T-cell (primary cell): ENCODE data around the gene GIGYF1. TPM values are rescaled to one million over a fixed set of nuclear protein-coding genes. Genes with fewer than 3 reads are reported as not detected.

Source experiments
- ATAC-seq, 4 experiments: fragments of 200-7000 bp in 3 of 4; fragments of 150-1000 bp in 1 of 4; cut with Tn5 transposase; replicated peaks in 1 of 4; 1 replicate in 3 of 4; 2 replicates in 1 of 4; pipeline ENCODE4 v1.10.0; 2021; ENCODE audit warnings: moderate library complexity in 3 of 4, mild to moderate bottlenecking in 2 of 4, moderate number of reproducible peaks in 1 of 4
- CTCF ChIA-PET, 2 donors: fragments of 300-600 bp; sonication (Branson Sonifier 250); formaldehyde crosslinking; loops; one replicate each; lab custom pipeline; 2022; ENCODE audit warnings: antibody characterized with exemption in 2 of 2; lab: Charles Lee
- POLR2A ChIA-PET, 2 donors: fragments of 300-600 bp; sonication (Branson Sonifier 250); formaldehyde crosslinking; loops; one replicate each; lab custom pipeline; 2022; ENCODE audit warnings: antibody characterized with exemption in 2 of 2; lab: Charles Lee
- DNase-seq, 35 experiments: peaks; one replicate each; pipeline versions ENCODE4 v3.0.0 to v3.0.0-alpha.2; 2013 to 2023
- H3K27ac ChIP-seq: one replicate; pipeline ENCODE4 v1.5.1; 2013; ENCODE audit warnings: low read length
- H3K27me3 ChIP-seq, 2 experiments: replicated peaks in 1 of 2; 1 replicate in 1 of 2; 2 replicates in 1 of 2; pipeline versions ENCODE4 v1.6.1 to v1.7.0; 2013; ENCODE audit warnings: low read length in 1 of 2, mixed read lengths in 1 of 2; ENCODE audit not compliant: control insufficient read depth in 2 of 2, insufficient read depth in 2 of 2; ENCODE audit errors: extremely low read depth in 1 of 2
- H3K36me3 ChIP-seq, 2 donors: 1 replicate in 1 of 2; 2 replicates in 1 of 2; pipeline versions ENCODE4 v1.6.1 to v1.7.0; 2013; ENCODE audit warnings: low read length in 1 of 2; ENCODE audit not compliant: control insufficient read depth in 2 of 2, insufficient read depth in 1 of 2; ENCODE audit errors: extremely low read depth in 1 of 2
- H3K4me1 ChIP-seq, 2 experiments: 1 replicate in 1 of 2; 2 replicates in 1 of 2; pipeline versions ENCODE4 v1.6.1 to v1.7.0; 2013; ENCODE audit warnings: low read length in 2 of 2, mixed read lengths in 1 of 2; ENCODE audit not compliant: insufficient read depth in 2 of 2, control insufficient read depth in 1 of 2; ENCODE audit errors: extremely low read depth in 1 of 2
- H3K4me3 ChIP-seq, 2 donors: 1 replicate in 1 of 2; 2 replicates in 1 of 2; pipeline versions ENCODE4 v1.5.1 to v1.7.0; 2013; ENCODE audit warnings: mild to moderate bottlenecking in 2 of 2, low read length in 1 of 2, moderate library complexity in 1 of 2; ENCODE audit not compliant: control insufficient read depth in 1 of 2; ENCODE audit errors: extremely low read depth in 1 of 2
- H3K9me3 ChIP-seq: 2 replicates; pipeline ENCODE4 v1.7.0; 2013
- H3K27ac Mint-ChIP-seq, 2 donors: one replicate each; pipeline ENCODE4 v1.8.0; 2020 to 2021; ENCODE audit warnings: mild to moderate bottlenecking in 2 of 2, mixed read lengths in 2 of 2
- H3K27me3 Mint-ChIP-seq, 2 donors: one replicate each; pipeline ENCODE4 v1.8.0; 2021 to 2022; ENCODE audit warnings: mixed read lengths in 2 of 2
- H3K36me3 Mint-ChIP-seq: one replicate; pipeline ENCODE4 v1.8.0; 2021; ENCODE audit warnings: mixed read lengths
- H3K4me1 Mint-ChIP-seq, 3 donors: one replicate each; pipeline ENCODE4 v1.8.0; 2020 to 2022; ENCODE audit warnings: mixed read lengths in 3 of 3, mild to moderate bottlenecking in 1 of 3
- H3K4me3 Mint-ChIP-seq, 3 donors: one replicate each; pipeline ENCODE4 v1.8.0; 2020 to 2022; ENCODE audit warnings: mild to moderate bottlenecking in 3 of 3, mixed read lengths in 3 of 3, moderate library complexity in 3 of 3
- H3K9me3 Mint-ChIP-seq, 3 donors: one replicate each; pipeline ENCODE4 v1.8.0; 2020 to 2022; ENCODE audit warnings: mixed read lengths in 3 of 3
- WGBS: methylation state at CpG from one replicate; pipeline ENCODE4 v1.1.5; 2013; ENCODE audit warnings: missing lambda C conversion rate; ENCODE audit not compliant: insufficient coverage; 5-methylcytosine and 5-hydroxymethylcytosine counted together
- total RNA-seq, 35 experiments: library from RNA in 6 of 35; stranded (reverse) in 6 of 35; fragments of 120-200 nt in 1 of 35; gene quantifications; one replicate each; pipeline versions ENCODE4 v1.2.1 to v1.2.4 and lab custom pipeline; 2013 to 2026

The GIGYF1 gene
- total RNA-seq, 5 donors from 2014 or later (not counting 1 experiment from before 2014, with no cell fraction given): 87.7 to 161 (median 124) TPM

DNA sequence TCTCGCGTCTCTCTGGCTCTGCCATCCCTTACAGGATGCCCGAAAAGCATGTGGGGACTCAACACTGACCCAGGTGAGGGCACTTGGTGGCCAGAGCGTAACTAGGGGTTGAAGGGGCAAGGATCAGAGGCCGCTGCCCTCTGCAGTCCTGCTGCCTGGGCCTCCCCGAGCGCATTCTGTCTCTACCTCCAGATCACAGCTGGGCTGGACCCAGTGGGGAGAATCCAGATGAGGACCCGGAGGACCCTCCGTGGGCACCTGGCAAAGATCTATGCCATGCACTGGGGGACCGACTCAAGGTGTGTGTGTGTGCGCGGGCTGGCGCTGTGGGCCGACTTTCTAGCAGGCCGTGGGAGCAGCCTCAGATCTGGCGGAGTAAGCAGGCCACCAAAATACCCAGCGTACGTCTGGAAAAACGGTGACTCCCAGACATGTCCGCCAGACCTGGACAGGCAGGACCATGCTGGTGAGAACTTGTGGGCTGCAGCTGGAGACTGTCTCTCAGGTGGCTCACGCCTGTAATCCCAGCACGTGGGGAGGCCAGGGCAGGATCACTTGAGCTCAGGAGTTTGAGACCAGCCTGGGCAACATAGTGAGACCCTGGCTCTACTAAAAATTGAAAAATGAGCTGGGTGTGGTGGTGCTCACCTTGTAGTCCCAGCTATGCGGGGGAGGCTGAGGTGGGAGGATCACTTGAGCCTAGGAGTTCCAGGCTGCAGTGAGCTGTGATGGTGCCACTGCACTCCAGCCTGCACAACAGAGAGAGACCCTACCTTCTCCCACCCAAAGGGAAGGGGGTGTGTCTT lies 17.3 kb downstream of the GIGYF1 start:
- no peak for DNase-seq
- ATAC-seq: no peak
- peaks cover 18 to 43% of the 10 kb centered on the region in 2 donors for H3K36me3 ChIP-seq
- H3K27ac Mint-ChIP-seq: peak overlapping the region; percentile 90
- H3K9me3 Mint-ChIP-seq: no peaks in the 10 kb centered on the region
- 85% methylated on average over 18 of the region's 23 CpGs for WGBS
- H3K4me1 Mint-ChIP-seq: peaks cover 35 to 48% (median 44%) of the 10 kb centered on the region in 3 donors
- H3K36me3 Mint-ChIP-seq: peaks cover 15% of the 10 kb centered on the region
- H3K9me3 ChIP-seq: no peaks in the 10 kb centered on the region
- no peaks in the 10 kb centered on the region for H3K27me3 Mint-ChIP-seq
- H3K4me3 ChIP-seq: peak overlapping the region in 1 of 2 donors; percentile 85
- CTCF ChIA-PET: interaction anchor here in 1 of 2 donors (0.6 kb wide), 1 partner anchor 1177 kb away, joined by 7 read pairs; no protein-coding TSS in a partner anchor
- peak overlapping the region; percentile 75 to 96 (median 79) for H3K4me3 Mint-ChIP-seq
- POLR2A ChIA-PET: interaction anchor here in 1 of 2 donors (0.6 kb wide), 1 partner anchor 237 kb away, joined by 3 read pairs; no protein-coding TSS in a partner anchor
- peak overlapping the region; percentile 76 for H3K27ac ChIP-seq
- peaks cover 9 to 67% of the 10 kb centered on the region in 2 experiments for H3K4me1 ChIP-seq
- H3K27me3 ChIP-seq: no peaks in the 10 kb centered on the region

- H3K9me3 ChIP-seq: no peaks in the 10 kb centered on the region
- ATAC-seq (peak; percentile 55 to 66 (median 58)), DNase-seq (peak; percentile 77 to 96 (median 90))
- 2% methylated on average over 28 of the region's 59 CpGs for WGBS
- H3K4me1 ChIP-seq: peaks cover 4 to 58% of the 10 kb centered on the region in 2 experiments
- H3K4me3 ChIP-seq: peak overlapping the region; percentile 80 to 85
- Mint-ChIP-seq H3K4me1 (peaks cover 27 to 42% (median 36%) of the 10 kb centered on the region in 3 donors), H3K36me3 (peaks cover 15% of the 10 kb centered on the region), H3K27me3 (no peaks in the 10 kb centered on the region), H3K9me3 (no peaks in the 10 kb centered on the region), H3K4me3 (peak overlapping the region; percentile 89 to 96 (median 92)), H3K27ac (peak overlapping the region; percentile 92 to 94)
- POLR2A ChIA-PET: no interaction called here
- peak overlapping the region; percentile 76 for H3K27ac ChIP-seq
- no peaks in the 10 kb centered on the region for H3K27me3 ChIP-seq
- peaks cover 14 to 39% of the 10 kb centered on the region in 2 donors for H3K36me3 ChIP-seq
- CTCF ChIA-PET: interaction anchor here (0.6 to 0.8 kb wide), 3 partner anchors 30 to 1178 kb away, joined by 3 to 7 read pairs (median 3); no protein-coding TSS in a partner anchor
Observed at GRCh38 chr7:100675581-100676350, 18.3 kb downstream of the GIGYF1 start.

DNA sequence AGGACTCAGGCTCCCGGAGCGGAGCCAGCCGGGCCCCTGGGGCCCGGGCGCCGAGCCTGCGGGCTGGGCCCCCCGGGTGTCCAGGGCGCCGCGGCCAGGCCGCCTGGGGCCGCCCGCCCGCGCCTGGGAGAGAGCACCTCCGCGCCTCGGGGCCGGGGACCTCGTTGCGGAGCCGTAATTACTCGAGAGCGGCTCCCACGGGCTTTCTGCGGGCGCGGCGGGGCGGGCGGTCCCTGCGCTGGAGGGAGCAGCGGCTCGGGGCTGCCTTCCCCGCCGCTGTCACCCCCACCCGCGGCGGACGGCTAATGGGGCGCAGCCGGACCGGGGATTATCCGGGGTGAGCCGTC lies 19.0 kb downstream of the GIGYF1 start:
- Histone ChIP-seq H3K4me3 (peak overlapping the region; percentile 80 to 85), H3K27me3 (no peaks in the 10 kb centered on the region), H3K36me3 (peaks cover 14 to 39% of the 10 kb centered on the region in 2 donors), H3K4me1 (peaks cover 4 to 52% of the 10 kb centered on the region in 2 experiments), H3K27ac (peak overlapping the region; percentile 83), H3K9me3 (no peaks in the 10 kb centered on the region)
- Mint-ChIP-seq H3K4me1 (peaks cover 20 to 35% (median 29%) of the 10 kb centered on the region in 3 donors), H3K9me3 (no peaks in the 10 kb centered on the region), H3K36me3 (peaks cover 15% of the 10 kb centered on the region), H3K27me3 (no peaks in the 10 kb centered on the region), H3K27ac (peak overlapping the region in 1 of 2 donors; percentile 92), H3K4me3 (peak overlapping the region; percentile 95 to 96 (median 96))
- ChIA-PET POLR2A (no interaction called here), CTCF (interaction anchor here in 1 of 2 donors (0.6 kb wide), 1 partner anchor 427 kb away, joined by 5 read pairs; no protein-coding TSS in a partner anchor)
- WGBS: 0% methylated on average over 35 of the region's 46 CpGs
- ATAC-seq (peak in 3 of 4 experiments; percentile 2 to 4 (median 2)), DNase-seq (peak in 15 of 35 experiments; percentile 22 to 51 (median 34))

DNA sequence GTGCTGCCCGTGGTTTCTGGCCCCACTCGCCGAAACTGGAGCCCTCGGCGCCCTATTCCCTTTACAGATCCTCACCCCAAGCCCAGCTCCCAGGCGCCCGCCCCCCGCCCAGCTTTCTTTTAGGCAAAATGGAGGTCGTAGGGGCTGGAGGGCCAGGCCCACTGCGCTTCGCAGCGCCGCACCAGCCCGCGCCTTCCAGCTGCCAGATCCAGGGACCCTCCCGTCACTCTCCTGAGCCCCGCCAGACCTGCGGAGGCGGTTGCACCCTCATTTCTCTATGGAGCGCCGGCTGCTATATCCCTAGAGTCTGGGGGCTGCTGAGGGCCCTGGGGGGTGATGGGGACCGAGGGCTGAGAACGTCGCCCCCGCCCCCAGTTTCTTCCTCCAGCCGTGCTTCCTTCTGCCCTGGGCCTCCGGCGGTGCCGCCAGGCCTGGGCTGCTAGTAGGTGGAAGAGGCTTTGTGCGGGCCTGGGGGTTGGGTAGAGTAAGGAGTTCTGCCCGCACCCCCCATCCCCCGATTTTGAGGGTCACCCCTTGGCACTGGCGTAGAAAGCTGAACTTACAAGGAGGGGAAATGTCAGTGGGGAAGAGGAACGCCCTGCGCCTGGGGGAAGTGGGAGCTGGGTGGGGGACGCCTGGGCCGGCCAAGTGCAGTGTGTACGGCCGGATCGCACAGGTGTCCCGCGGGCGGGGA lies 19.5 kb downstream of the GIGYF1 start:
- peaks cover 2 to 46% of the 10 kb centered on the region in 2 experiments for H3K4me1 ChIP-seq
- no peaks in the 10 kb centered on the region for H3K9me3 ChIP-seq
- Mint-ChIP-seq H3K36me3 (peaks cover 15% of the 10 kb centered on the region), H3K4me3 (peak overlapping the region; percentile 95 to 96 (median 96)), H3K27me3 (peaks cover 0 to 2% of the 10 kb centered on the region in 2 donors), H3K4me1 (peaks cover 16 to 30% (median 24%) of the 10 kb centered on the region in 3 donors), H3K9me3 (no peaks in the 10 kb centered on the region), H3K27ac (peak overlapping the region; percentile 94 to 98)
- peak overlapping the region; percentile 80 to 85 for H3K4me3 ChIP-seq
- DNase-seq (peak in 17 of 35 experiments; percentile 15 to 53 (median 34)), ATAC-seq (no peak)
- H3K36me3 ChIP-seq: peaks cover 14 to 33% of the 10 kb centered on the region in 2 donors
- POLR2A ChIA-PET: no interaction called here
- H3K27me3 ChIP-seq: no peaks in the 10 kb centered on the region
- CTCF ChIA-PET: interaction anchor here in 1 of 2 donors (0.6 kb wide), 1 partner anchor 427 kb away, joined by 5 read pairs; no protein-coding TSS in a partner anchor
- peak overlapping the region; percentile 83 for H3K27ac ChIP-seq
- 0% methylated on average over 28 of the region's 43 CpGs for WGBS

DNA sequence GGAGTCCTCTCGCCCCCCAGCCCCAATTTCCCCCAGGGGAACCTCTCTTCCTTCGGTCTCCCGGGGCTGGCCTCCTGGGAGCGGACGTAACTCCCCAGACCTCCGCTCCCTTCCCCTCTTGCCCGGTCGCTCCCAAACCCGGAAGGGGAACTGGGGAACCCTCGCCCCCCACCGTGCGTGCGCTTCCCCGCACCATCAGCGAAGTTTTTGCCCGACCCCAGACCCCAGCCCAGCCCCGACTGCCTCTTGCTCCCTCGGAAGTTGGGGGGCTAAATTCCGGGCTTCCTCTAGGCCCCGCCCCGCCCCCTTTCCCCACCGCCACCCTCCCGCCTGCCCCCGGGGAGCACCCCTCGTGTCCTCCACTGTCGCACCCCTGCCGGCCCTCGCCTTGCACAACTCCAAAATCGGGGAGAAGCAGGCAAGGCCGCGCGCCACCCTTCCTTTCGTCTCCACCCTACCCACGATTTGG lies 20.1 kb downstream of the GIGYF1 start:
- H3K36me3 Mint-ChIP-seq: peaks cover 12% of the 10 kb centered on the region
- ChIA-PET CTCF (no interaction called here), POLR2A (no interaction called here)
- peaks cover 10 to 26% (median 18%) of the 10 kb centered on the region in 3 donors for H3K4me1 Mint-ChIP-seq
- H3K4me3 Mint-ChIP-seq: peak overlapping the region; percentile 95 to 96 (median 96)
- Histone ChIP-seq H3K4me3 (peak overlapping the region; percentile 80 to 85), H3K9me3 (no peaks in the 10 kb centered on the region), H3K27ac (peak overlapping the region; percentile 83), H3K36me3 (peaks cover 14 to 28% of the 10 kb centered on the region in 2 donors), H3K4me1 (peaks cover 2 to 40% of the 10 kb centered on the region in 2 experiments), H3K27me3 (no peaks in the 10 kb centered on the region)
- ATAC-seq (peak in 1 of 4 experiments; percentile 0), DNase-seq (peak in 16 of 35 experiments; percentile 15 to 60 (median 34))
- WGBS: under 1% methylated on average over 19 of the region's 34 CpGs
- no peaks in the 10 kb centered on the region for H3K9me3 Mint-ChIP-seq
- peak overlapping the region; percentile 94 to 98 for H3K27ac Mint-ChIP-seq
- peaks cover 0 to 2% of the 10 kb centered on the region in 2 donors for H3K27me3 Mint-ChIP-seq
